ENCODE measurements around the gene BMP10.
A peak's percentile ranks its signal among the peaks of the same experiment; 100 is the strongest.

The BMP10 gene

GRCh38 chr2:68889021-68889420 is 17.8 kb upstream of the BMP10 start:
- no peak for DNase-seq

GRCh38 chr2:68888038-68888704 is 17.0 kb upstream of the BMP10 start:
- DNase-seq, result no peak

- no peak for DNase-seq
Observed at GRCh38 chr2:68885811-68886075, 14.5 kb upstream of the BMP10 start.

GRCh38 chr2:68885074-68885810 is 14.0 kb upstream of the BMP10 start:
- no peak for DNase-seq

GRCh38 chr2:68880213-68880612 is 9.0 kb upstream of the BMP10 start:
- no peak for DNase-seq

- no peak for DNase-seq
Observed at GRCh38 chr2:68879296-68879695, 8.1 kb upstream of the BMP10 start.

- DNase-seq, result no peak
Observed at GRCh38 chr2:68878753-68879152, 7.6 kb upstream of the BMP10 start.

- no peak for DNase-seq
Observed at GRCh38 chr2:68878071-68878711, 7.0 kb upstream of the BMP10 start.

- no peak for DNase-seq
Observed at GRCh38 chr2:68877079-68877772, 6.0 kb upstream of the BMP10 start.

GRCh38 chr2:68870215-68870614 is 982 bp downstream of the BMP10 start:
- no peak for DNase-seq

- no peak for DNase-seq
Observed at GRCh38 chr2:68865108-68865507, 6.1 kb downstream of the BMP10 start.

GRCh38 chr2:68863996-68864395 is 7.2 kb downstream of the BMP10 start:
- DNase-seq, result no peak

- DNase-seq, result no peak
Observed at GRCh38 chr2:68862889-68863288, 8.3 kb downstream of the BMP10 start.

GRCh38 chr2:68861330-68861729 is 9.9 kb downstream of the BMP10 start:
- DNase-seq, result peak; percentile 37

- DNase-seq, result no peak
Observed at GRCh38 chr2:68860111-68860510, 11.1 kb downstream of the BMP10 start.

GRCh38 chr2:68857855-68858456 is 13.2 kb downstream of the BMP10 start:
- peak; percentile 85 for DNase-seq

- no peak for DNase-seq
Observed at GRCh38 chr2:68857202-68857845, 13.9 kb downstream of the BMP10 start.

GRCh38 chr2:68855550-68855949 is 15.6 kb downstream of the BMP10 start:
- DNase-seq, result no peak

GRCh38 chr2:68854476-68854875 is 16.7 kb downstream of the BMP10 start:
- DNase-seq, result peak; percentile 29

- DNase-seq, result no peak
Observed at GRCh38 chr2:68853915-68854314, 17.3 kb downstream of the BMP10 start.

- DNase-seq, result no peak
Observed at GRCh38 chr2:68853035-68853434, 18.2 kb downstream of the BMP10 start.

- DNase-seq, result no peak
Observed at GRCh38 chr2:68850524-68850923, 20.7 kb downstream of the BMP10 start.

- peak; percentile 71 for DNase-seq
Observed at GRCh38 chr2:68849579-68850030, 21.6 kb downstream of the BMP10 start.

All from MV-4-11 (cell line).